ENCODE data around the gene SLMAP. TPM values are rescaled to one million over a fixed set of nuclear protein-coding genes. Genes with fewer than 3 reads are reported as not detected.

The SLMAP gene
- total RNA-seq, 1 experiment from 2014 or later: 27.8 TPM

- no peaks in the 10 kb centered on the region for H3K9me3 ChIP-seq (replicated peaks)
- 0 out of 2 replicates have a peak, but pooled peaks cover 3% of the 10 kb centered on the region for H3K4me1 ChIP-seq
- H3K4me3 ChIP-seq: no peak overlapping the region
- DNase-seq: no peak
- H3K36me3 ChIP-seq: no peaks in the 10 kb centered on the region
- H3K27me3 ChIP-seq: no peaks in the 10 kb centered on the region
- no peak overlapping the region for H3K27ac ChIP-seq
These were observed 207.8 kb downstream of the SLMAP start for GRCh38 chr3:57963811-57964346.

- no peak for DNase-seq
- no peaks in the 10 kb centered on the region for H3K36me3 ChIP-seq
- H3K27me3 ChIP-seq: no peaks in the 10 kb centered on the region
- H3K9me3 ChIP-seq (replicated peaks): no peaks in the 10 kb centered on the region
- H3K27ac ChIP-seq: no peak overlapping the region
- H3K4me1 ChIP-seq: peaks cover 4% of the 10 kb centered on the region; the same call in 1 of the 2 replicates
- no peak overlapping the region for H3K4me3 ChIP-seq
These were observed 210.7 kb downstream of the SLMAP start for GRCh38 chr3:57966829-57967228.

GRCh38 chr3:57967590-57967989, 211.5 kb downstream of the SLMAP start:
- Histone ChIP-seq H3K36me3 (no peaks in the 10 kb centered on the region), H3K4me1 (peaks cover 4% of the 10 kb centered on the region; the same call in 1 of the 2 replicates), H3K4me3 (no peak overlapping the region), H3K27ac (no peak overlapping the region), H3K9me3 (replicated peaks) (no peaks in the 10 kb centered on the region), H3K27me3 (no peaks in the 10 kb centered on the region)
- no peak for DNase-seq

GRCh38 chr3:57968501-57968900, 212.4 kb downstream of the SLMAP start:
- Histone ChIP-seq H3K36me3 (no peaks in the 10 kb centered on the region), H3K4me3 (no peak overlapping the region), H3K9me3 (replicated peaks) (no peaks in the 10 kb centered on the region), H3K27me3 (no peaks in the 10 kb centered on the region), H3K27ac (no peak overlapping the region), H3K4me1 (peaks cover 4% of the 10 kb centered on the region; the same call in 1 of the 2 replicates)
- no peak for DNase-seq

- H3K27ac ChIP-seq: no peak overlapping the region
- H3K9me3 ChIP-seq (replicated peaks): no peaks in the 10 kb centered on the region
- no peaks in the 10 kb centered on the region for H3K27me3 ChIP-seq
These were observed 215.9 kb downstream of the SLMAP start for GRCh38 chr3:57971975-57972374.

GRCh38 chr3:57972531-57973111, 216.5 kb downstream of the SLMAP start:
- DNase-seq: no peak
- H3K4me1 ChIP-seq: peaks cover 10% of the 10 kb centered on the region
- no peaks in the 10 kb centered on the region for H3K9me3 ChIP-seq (replicated peaks)
- H3K27me3 ChIP-seq: no peaks in the 10 kb centered on the region
- no peaks in the 10 kb centered on the region for H3K36me3 ChIP-seq
- H3K27ac ChIP-seq: no peak overlapping the region
- H3K4me3 ChIP-seq: no peak overlapping the region

More at GRCh38 chr3:57971975-57972374, 215.9 kb downstream of the SLMAP start:
- Histone ChIP-seq H3K4me1 (peaks cover 10% of the 10 kb centered on the region), H3K36me3 (no peaks in the 10 kb centered on the region), H3K4me3 (no peak overlapping the region)
- DNase-seq: no peak

GRCh38 chr3:57973715-57974477, 217.8 kb downstream of the SLMAP start:
- peaks cover 10% of the 10 kb centered on the region for H3K4me1 ChIP-seq

GRCh38 chr3:57974796-57975388, 218.8 kb downstream of the SLMAP start:
- peaks cover 10% of the 10 kb centered on the region for H3K4me1 ChIP-seq
- peak overlapping the region; percentile 91 for H3K27ac ChIP-seq
- no peak overlapping the region for H3K4me3 ChIP-seq
- H3K36me3 ChIP-seq: no peaks in the 10 kb centered on the region
- no peaks in the 10 kb centered on the region for H3K27me3 ChIP-seq
- no peaks in the 10 kb centered on the region for H3K9me3 ChIP-seq (replicated peaks)
- peak; percentile 45 to 59 for DNase-seq

More at GRCh38 chr3:57973715-57974477, 217.8 kb downstream of the SLMAP start:
- H3K27ac ChIP-seq: peak overlapping the region; percentile 91
- H3K4me3 ChIP-seq: no peak overlapping the region
- H3K27me3 ChIP-seq: no peaks in the 10 kb centered on the region
- H3K9me3 ChIP-seq (replicated peaks): no peaks in the 10 kb centered on the region
- H3K36me3 ChIP-seq: no peaks in the 10 kb centered on the region
- no peak for DNase-seq

GRCh38 chr3:57977818-57978235, 221.7 kb downstream of the SLMAP start:
- H3K36me3 ChIP-seq: no peaks in the 10 kb centered on the region
- DNase-seq: no peak

GRCh38 chr3:57978316-57978715, 222.2 kb downstream of the SLMAP start:
- peaks cover 6% of the 10 kb centered on the region for H3K4me1 ChIP-seq
- no peaks in the 10 kb centered on the region for H3K9me3 ChIP-seq (replicated peaks)
- H3K4me3 ChIP-seq: no peak overlapping the region
- H3K27me3 ChIP-seq: no peaks in the 10 kb centered on the region
- no peaks in the 10 kb centered on the region for H3K36me3 ChIP-seq
- H3K27ac ChIP-seq: no peak overlapping the region
- DNase-seq: no peak

More at GRCh38 chr3:57977818-57978235, 221.7 kb downstream of the SLMAP start:
- peaks cover 6% of the 10 kb centered on the region for H3K4me1 ChIP-seq
- no peaks in the 10 kb centered on the region for H3K27me3 ChIP-seq
- H3K27ac ChIP-seq: no peak overlapping the region
- H3K9me3 ChIP-seq (replicated peaks): no peaks in the 10 kb centered on the region
- H3K4me3 ChIP-seq: no peak overlapping the region

Other genes with a start within 250 kb of the SLMAP start
- gene DNAH12, start 212.0 kb upstream of the SLMAP start, total RNA-seq (2014; rRNA removed; shearing (Covaris generic)): 1.3 and 1.4 TPM in 2 replicates
- 14.4 and 16.2 TPM in 2 replicates for gene PDE12, start 200.0 kb upstream of the SLMAP start, total RNA-seq (2014; rRNA removed; shearing (Covaris generic))
- 179 and 180 TPM in 2 replicates for gene ARF4, start 159.0 kb upstream of the SLMAP start, total RNA-seq (2014; rRNA removed; shearing (Covaris generic))
- 18.1 and 19.8 TPM in 2 replicates for gene DENND6A, start 63.2 kb upstream of the SLMAP start, total RNA-seq (2014; rRNA removed; shearing (Covaris generic))